Endodermal cell (in vitro differentiated cells): ENCODE data around the gene ARL6IP4. TPM values are rescaled to one million over a fixed set of nuclear protein-coding genes. Genes with fewer than 3 reads are reported as not detected.

ENCODE experiments used
- DNase-seq: peaks from one replicate; pipeline ENCODE4 v3.0.0-alpha.2; 2017
- H3K27ac ChIP-seq: 2 replicates; pipeline ENCODE4 v1.5.1; 2013; ENCODE audit warnings: mild to moderate bottlenecking, low read depth, low read length, moderate library complexity
- H3K27me3 ChIP-seq: 2 replicates; pipeline ENCODE4 v1.6.1; 2013; ENCODE audit warnings: mild to moderate bottlenecking, low read length, moderate library complexity; ENCODE audit not compliant: insufficient read depth, control insufficient read depth, poor library complexity, severe bottlenecking
- H3K36me3 ChIP-seq: 2 replicates; pipeline ENCODE4 v1.7.0; 2013; ENCODE audit warnings: mild to moderate bottlenecking, low read length, moderate library complexity; ENCODE audit not compliant: control insufficient read depth, insufficient read depth
- H3K4me1 ChIP-seq: one replicate; pipeline ENCODE4 v1.7.0; 2013; ENCODE audit warnings: low read length; ENCODE audit not compliant: control insufficient read depth, insufficient read depth
- H3K4me3 ChIP-seq: 2 replicates; pipeline ENCODE4 v1.5.1; 2013; ENCODE audit warnings: mild to moderate bottlenecking, low read length, moderate library complexity
- H3K9ac ChIP-seq: 2 replicates; pipeline ENCODE4 v1.6.1; 2013; ENCODE audit warnings: mild to moderate bottlenecking, low read length, moderate library complexity; ENCODE audit not compliant: poor library complexity, severe bottlenecking; ENCODE audit errors: extremely low read depth
- H3K9me3 ChIP-seq: 2 replicates; pipeline ENCODE4 v1.6.1; 2013; ENCODE audit warnings: mild to moderate bottlenecking, low read length, moderate library complexity; ENCODE audit not compliant: control insufficient read depth
- H3K27ac Mint-ChIP-seq: 2 replicates; pipeline ENCODE4 v1.8.0; 2020; ENCODE audit warnings: mixed read lengths
- H3K27me3 Mint-ChIP-seq: 2 replicates; pipeline ENCODE4 v1.8.0; 2021; ENCODE audit warnings: mild to moderate bottlenecking, mixed read lengths; ENCODE audit not compliant: insufficient read depth
- H3K36me3 Mint-ChIP-seq: 2 replicates; pipeline ENCODE4 v1.8.0; 2020; ENCODE audit warnings: low read depth, mixed read lengths
- H3K4me1 Mint-ChIP-seq: 2 replicates; pipeline ENCODE4 v1.8.0; 2020; ENCODE audit warnings: mixed read lengths
- H3K4me3 Mint-ChIP-seq: 2 replicates; pipeline ENCODE4 v1.8.0; 2020; ENCODE audit warnings: mild to moderate bottlenecking, moderate library complexity, mixed read lengths
- H3K9me3 Mint-ChIP-seq: 2 replicates; pipeline ENCODE4 v1.8.0; 2020; ENCODE audit warnings: mild to moderate bottlenecking, mixed read lengths
- CTCF ChIP-seq: fragments of 200-600 bp; sonication (generic); conservative IDR thresholded peaks from 2 replicates; pipeline ENCODE4 v1.5.0; 2021; ENCODE audit warnings: antibody characterized with exemption, mild to moderate bottlenecking
- WGBS, 2 experiments: methylation state at CpG; one replicate each; pipeline versions ENCODE4 v1.1.5 to v1.1.7; 2013; ENCODE audit warnings: missing lambda C conversion rate in 2 of 2, mixed read lengths in 1 of 2; ENCODE audit not compliant: insufficient coverage in 1 of 2, insufficient read length in 1 of 2; 5-methylcytosine and 5-hydroxymethylcytosine counted together
- total RNA-seq, 2 donors: library from RNA; stranded (reverse); fragmentation: NEBNext Ultra II Directional in 1 of 2; extraction: Animal tissue kit (Norgen Biotek cat#: 25700) in 1 of 2; gene quantifications; 2 replicates in 1 of 2; 3 replicates in 1 of 2; pipeline ENCODE4 v1.2.1, GENCODE V29; 2021

ARL6IP4 gene
- total RNA-seq, 2 donors from 2014 or later, result 136 to 149 TPM

- 94 to 96% methylated on average over 35 to 45 of the region's 45 CpGs for WGBS, 2 experiments
- H3K4me3 Mint-ChIP-seq, result no peak overlapping the region
These were observed 5.1 kb downstream of the ARL6IP4 start for GRCh38 chr12:122985338-122986257.

DNA sequence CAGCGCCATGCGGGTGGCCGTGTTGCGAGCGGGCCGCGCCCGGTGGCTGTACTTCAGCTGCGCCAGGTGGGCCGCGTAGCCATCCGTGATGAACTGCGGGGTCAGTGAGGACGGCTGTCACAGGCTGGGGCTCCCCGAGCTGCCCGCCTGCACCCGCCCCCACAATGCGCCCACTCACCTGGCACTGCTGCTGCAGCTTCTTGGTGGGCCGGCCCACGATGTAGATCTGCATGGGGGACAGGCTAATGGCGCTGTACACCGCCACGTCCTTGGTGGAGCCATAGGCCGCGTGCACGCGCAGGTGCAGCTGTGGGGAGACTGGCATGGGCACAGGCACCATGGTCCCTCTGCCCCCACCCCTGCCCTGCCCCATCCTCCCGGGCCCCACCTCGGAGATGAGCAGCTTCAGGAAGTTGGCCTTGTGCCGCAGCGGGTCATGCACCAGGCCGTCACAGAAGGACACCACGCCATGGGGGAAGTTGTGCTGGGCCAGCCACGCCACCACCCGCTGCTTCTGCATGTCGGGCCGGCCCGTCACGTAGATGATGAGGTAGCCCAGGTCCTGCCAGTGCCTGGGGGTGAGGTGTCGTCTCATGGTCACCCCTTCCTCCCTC, 5.9 kb downstream of the ARL6IP4 start:
- no peaks in the 10 kb centered on the region for H3K9me3 Mint-ChIP-seq

More at GRCh38 chr12:122985338-122986257, 5.1 kb downstream of the ARL6IP4 start:
- DNase-seq, result no peak
- Mint-ChIP-seq H3K27ac (no peak overlapping the region), H3K27me3 (no peaks in the 10 kb centered on the region), H3K4me1 (peaks cover 12% of the 10 kb centered on the region), H3K9me3 (no peaks in the 10 kb centered on the region), H3K36me3 (peaks cover 3% of the 10 kb centered on the region)
- Histone ChIP-seq H3K4me1 (peaks cover 3% of the 10 kb centered on the region), H3K4me3 (no peak overlapping the region), H3K9me3 (no peaks in the 10 kb centered on the region), H3K9ac (no peak overlapping the region), H3K36me3 (peaks cover 13% of the 10 kb centered on the region), H3K27me3 (no peaks in the 10 kb centered on the region), H3K27ac (no peak overlapping the region)
- TF ChIP-seq CTCF, result no peak

More for the DNA sequence above, 5.9 kb downstream of the ARL6IP4 start:
- no peak overlapping the region for H3K9ac ChIP-seq
- no peak overlapping the region for H3K27ac ChIP-seq
- no peaks in the 10 kb centered on the region for H3K27me3 ChIP-seq
- Mint-ChIP-seq H3K27ac (no peak overlapping the region), H3K4me3 (no peak overlapping the region), H3K27me3 (no peaks in the 10 kb centered on the region), H3K4me1 (peaks cover 12% of the 10 kb centered on the region), H3K36me3 (peaks cover 3% of the 10 kb centered on the region)
- peaks cover 3% of the 10 kb centered on the region for H3K4me1 ChIP-seq
- H3K9me3 ChIP-seq, result no peaks in the 10 kb centered on the region
- no peak for TF ChIP-seq CTCF
- H3K4me3 ChIP-seq, result no peak overlapping the region
- WGBS, 2 experiments, result 96 to 98% methylated on average over 33 to 40 of the region's 40 CpGs
- DNase-seq, result no peak
- H3K36me3 ChIP-seq, result peaks cover 13% of the 10 kb centered on the region
